Endodermal cell (in vitro differentiated cells): ENCODE measurements around the gene MAB21L1. TPM values are rescaled to one million over a fixed set of nuclear protein-coding genes. Genes with fewer than 3 reads are reported as not detected.

Experiments
- DNase-seq: peaks from one replicate; pipeline ENCODE4 v3.0.0-alpha.2; 2017
- H3K27ac ChIP-seq: 2 replicates; pipeline ENCODE4 v1.5.1; 2013; ENCODE audit warnings: mild to moderate bottlenecking, low read depth, low read length, moderate library complexity
- H3K27me3 ChIP-seq: 2 replicates; pipeline ENCODE4 v1.6.1; 2013; ENCODE audit warnings: mild to moderate bottlenecking, low read length, moderate library complexity; ENCODE audit not compliant: insufficient read depth, control insufficient read depth, poor library complexity, severe bottlenecking
- H3K36me3 ChIP-seq: 2 replicates; pipeline ENCODE4 v1.7.0; 2013; ENCODE audit warnings: mild to moderate bottlenecking, low read length, moderate library complexity; ENCODE audit not compliant: control insufficient read depth, insufficient read depth
- H3K4me1 ChIP-seq: one replicate; pipeline ENCODE4 v1.7.0; 2013; ENCODE audit warnings: low read length; ENCODE audit not compliant: control insufficient read depth, insufficient read depth
- H3K4me3 ChIP-seq: 2 replicates; pipeline ENCODE4 v1.5.1; 2013; ENCODE audit warnings: mild to moderate bottlenecking, low read length, moderate library complexity
- H3K9ac ChIP-seq: 2 replicates; pipeline ENCODE4 v1.6.1; 2013; ENCODE audit warnings: mild to moderate bottlenecking, low read length, moderate library complexity; ENCODE audit not compliant: poor library complexity, severe bottlenecking; ENCODE audit errors: extremely low read depth
- H3K9me3 ChIP-seq: 2 replicates; pipeline ENCODE4 v1.6.1; 2013; ENCODE audit warnings: mild to moderate bottlenecking, low read length, moderate library complexity; ENCODE audit not compliant: control insufficient read depth
- H3K27ac Mint-ChIP-seq: 2 replicates; pipeline ENCODE4 v1.8.0; 2020; ENCODE audit warnings: mixed read lengths
- H3K27me3 Mint-ChIP-seq: 2 replicates; pipeline ENCODE4 v1.8.0; 2021; ENCODE audit warnings: mild to moderate bottlenecking, mixed read lengths; ENCODE audit not compliant: insufficient read depth
- H3K36me3 Mint-ChIP-seq: 2 replicates; pipeline ENCODE4 v1.8.0; 2020; ENCODE audit warnings: low read depth, mixed read lengths
- H3K4me1 Mint-ChIP-seq: 2 replicates; pipeline ENCODE4 v1.8.0; 2020; ENCODE audit warnings: mixed read lengths
- H3K4me3 Mint-ChIP-seq: 2 replicates; pipeline ENCODE4 v1.8.0; 2020; ENCODE audit warnings: mild to moderate bottlenecking, moderate library complexity, mixed read lengths
- H3K9me3 Mint-ChIP-seq: 2 replicates; pipeline ENCODE4 v1.8.0; 2020; ENCODE audit warnings: mild to moderate bottlenecking, mixed read lengths
- CTCF ChIP-seq: fragments of 200-600 bp; sonication (generic); conservative IDR thresholded peaks from 2 replicates; pipeline ENCODE4 v1.5.0; 2021; ENCODE audit warnings: antibody characterized with exemption, mild to moderate bottlenecking
- WGBS, 2 experiments: methylation state at CpG; one replicate each; pipeline versions ENCODE4 v1.1.5 to v1.1.7; 2013; ENCODE audit warnings: missing lambda C conversion rate in 2 of 2, mixed read lengths in 1 of 2; ENCODE audit not compliant: insufficient coverage in 1 of 2, insufficient read length in 1 of 2; 5-methylcytosine and 5-hydroxymethylcytosine counted together
- total RNA-seq, 2 donors: library from RNA; stranded (reverse); fragmentation: NEBNext Ultra II Directional in 1 of 2; extraction: Animal tissue kit (Norgen Biotek cat#: 25700) in 1 of 2; gene quantifications; 2 replicates in 1 of 2; 3 replicates in 1 of 2; pipeline ENCODE4 v1.2.1, GENCODE V29; 2021

Gene MAB21L1
- total RNA-seq, 2 donors from 2014 or later = 0.09 TPM; not detected in 1

GRCh38 chr13:35448465-35448864 is 28.0 kb downstream of the MAB21L1 start:
- Mint-ChIP-seq H3K4me1 (peaks cover 5% of the 10 kb centered on the region), H3K4me3 (no peak overlapping the region), H3K9me3 (no peaks in the 10 kb centered on the region), H3K27ac (no peak overlapping the region), H3K27me3 (no peaks in the 10 kb centered on the region), H3K36me3 (no peaks in the 10 kb centered on the region)
- DNase-seq = no peak
- 96% methylated on average over 1 of the region's 1 CpG; no CpG with 5 or more reads in 1 of the 2 experiments for WGBS, 2 experiments
- no peak overlapping the region for H3K4me3 ChIP-seq
- no peaks in the 10 kb centered on the region for H3K9me3 ChIP-seq
- H3K27ac ChIP-seq = no peak overlapping the region
- no peaks in the 10 kb centered on the region for H3K36me3 ChIP-seq
- H3K27me3 ChIP-seq = peaks cover 9% of the 10 kb centered on the region
- TF ChIP-seq CTCF = no peak
- no peak overlapping the region for H3K9ac ChIP-seq
- peaks cover 5% of the 10 kb centered on the region for H3K4me1 ChIP-seq
